Progenitor cell of endocrine pancreas (in vitro differentiated cells): ENCODE data around the gene ADCK2. TPM values are rescaled to one million over a fixed set of nuclear protein-coding genes. Genes with fewer than 3 reads are reported as not detected.
"Not testable (repeated sequence)": the region's sequence is repeated elsewhere in the genome, so short reads cannot be mapped to it uniquely, and the experiment has no call there.

ENCODE experiments used
- DNase-seq: peaks from one replicate; pipeline ENCODE4 v3.0.0; 2021; ENCODE audit warnings: low spot score; ENCODE audit not compliant: unreplicated experiment
- H3K27ac Mint-ChIP-seq: 2 replicates; pipeline ENCODE4 v1.8.0; 2021; ENCODE audit warnings: mild to moderate bottlenecking, moderate library complexity, mixed read lengths
- H3K27me3 Mint-ChIP-seq: 2 replicates; pipeline ENCODE4 v1.8.0; 2021; ENCODE audit warnings: mixed read lengths
- H3K36me3 Mint-ChIP-seq: 2 replicates; pipeline ENCODE4 v1.8.0; 2022; ENCODE audit warnings: mixed read lengths; ENCODE audit not compliant: insufficient read depth
- H3K4me1 Mint-ChIP-seq: 2 replicates; pipeline ENCODE4 v1.8.0; 2021; ENCODE audit warnings: low read depth, mixed read lengths
- H3K4me3 Mint-ChIP-seq: 2 replicates; pipeline ENCODE4 v1.8.0; 2021; ENCODE audit warnings: low read depth, mild to moderate bottlenecking, moderate library complexity, mixed read lengths
- H3K9me3 Mint-ChIP-seq: 2 replicates; pipeline ENCODE4 v1.8.0; 2021; ENCODE audit warnings: low read depth, mixed read lengths
- CTCF ChIP-seq: fragments of 200-600 bp; sonication (generic); IDR thresholded peaks from one replicate; pipeline ENCODE4 v1.5.0; 2021; ENCODE audit warnings: antibody characterized with exemption, mild to moderate bottlenecking; ENCODE audit not compliant: unreplicated experiment
- total RNA-seq: library from RNA; stranded (reverse); gene quantifications from 2 replicates; pipeline ENCODE4 v1.2.1, GENCODE V29; 2021

The ADCK2 gene
- total RNA-seq, 1 donor from 2014 or later, result 21.9 TPM

GRCh38 chr7:140686921-140687320 lies 14.2 kb downstream of the ADCK2 start:
- no peak for DNase-seq
- H3K4me3 Mint-ChIP-seq, result no peak overlapping the region
- no peak overlapping the region for H3K27ac Mint-ChIP-seq
- peaks cover 9% of the 10 kb centered on the region for H3K36me3 Mint-ChIP-seq
- TF ChIP-seq CTCF, result no peak
- H3K9me3 Mint-ChIP-seq, result no peaks in the 10 kb centered on the region
- H3K27me3 Mint-ChIP-seq, result no peaks in the 10 kb centered on the region
- peaks cover 2% of the 10 kb centered on the region for H3K4me1 Mint-ChIP-seq

- H3K27ac Mint-ChIP-seq, result no peak overlapping the region
- no peak overlapping the region for H3K4me3 Mint-ChIP-seq
- peaks cover 2% of the 10 kb centered on the region for H3K4me1 Mint-ChIP-seq
- no peaks in the 10 kb centered on the region for H3K9me3 Mint-ChIP-seq
- DNase-seq, result no peak
- TF ChIP-seq CTCF, result no peak
- H3K27me3 Mint-ChIP-seq, result no peaks in the 10 kb centered on the region
- H3K36me3 Mint-ChIP-seq, result peaks cover 7% of the 10 kb centered on the region
Measured at GRCh38 chr7:140688341-140688740, 15.6 kb downstream of the ADCK2 start.

- no peaks in the 10 kb centered on the region for H3K27me3 Mint-ChIP-seq
- peaks cover 5% of the 10 kb centered on the region for H3K36me3 Mint-ChIP-seq
- no peaks in the 10 kb centered on the region for H3K4me1 Mint-ChIP-seq
- H3K4me3 Mint-ChIP-seq, result no peak overlapping the region
- H3K9me3 Mint-ChIP-seq, result no peaks in the 10 kb centered on the region
- no peak for TF ChIP-seq CTCF
- H3K27ac Mint-ChIP-seq, result no peak overlapping the region
- DNase-seq, result no peak
Measured at GRCh38 chr7:140689199-140690152, 16.7 kb downstream of the ADCK2 start.

- DNase-seq, result no peak
- H3K36me3 Mint-ChIP-seq, result peaks cover 3% of the 10 kb centered on the region
Measured at GRCh38 chr7:140691376-140692045, 18.8 kb downstream of the ADCK2 start.

GRCh38 chr7:140693849-140694248 lies 21.1 kb downstream of the ADCK2 start:
- not testable (repeated sequence) for H3K27ac Mint-ChIP-seq, H3K36me3 Mint-ChIP-seq, H3K27me3 Mint-ChIP-seq, DNase-seq, H3K9me3 Mint-ChIP-seq, H3K4me3 Mint-ChIP-seq
- peaks cover 17% of the 10 kb centered on the region for H3K4me1 Mint-ChIP-seq

More at GRCh38 chr7:140691376-140692045, 18.8 kb downstream of the ADCK2 start:
- Mint-ChIP-seq H3K4me1 (peaks cover 6% of the 10 kb centered on the region), H3K9me3 (no peaks in the 10 kb centered on the region), H3K4me3 (no peak overlapping the region), H3K27me3 (no peaks in the 10 kb centered on the region), H3K27ac (no peak overlapping the region)
- TF ChIP-seq CTCF, result no peak
